Body of pancreas (tissue), 4 donors: ENCODE data around the gene ANKMY1.

ENCODE experiments used
- POLR2A ChIP-seq, 3 donors: fragments of 450-650 bp; IDR thresholded peaks; one replicate each; pipeline ENCODE4 v1.6.1; 2016; ENCODE audit warnings: antibody characterized with exemption in 3 of 3, mild to moderate bottlenecking in 2 of 3
- TF ChIP-seq, protein P1 (sequence below), 7 experiments: fragments of 450-650 bp in 4 of 7; fragments of 200-600 bp in 3 of 7; sonication (generic) in 3 of 7; IDR thresholded peaks; one replicate each; pipeline ENCODE4 v1.5.1; 2016 to 2019; ENCODE audit warnings: antibody characterized with exemption in 7 of 7

DNA sequence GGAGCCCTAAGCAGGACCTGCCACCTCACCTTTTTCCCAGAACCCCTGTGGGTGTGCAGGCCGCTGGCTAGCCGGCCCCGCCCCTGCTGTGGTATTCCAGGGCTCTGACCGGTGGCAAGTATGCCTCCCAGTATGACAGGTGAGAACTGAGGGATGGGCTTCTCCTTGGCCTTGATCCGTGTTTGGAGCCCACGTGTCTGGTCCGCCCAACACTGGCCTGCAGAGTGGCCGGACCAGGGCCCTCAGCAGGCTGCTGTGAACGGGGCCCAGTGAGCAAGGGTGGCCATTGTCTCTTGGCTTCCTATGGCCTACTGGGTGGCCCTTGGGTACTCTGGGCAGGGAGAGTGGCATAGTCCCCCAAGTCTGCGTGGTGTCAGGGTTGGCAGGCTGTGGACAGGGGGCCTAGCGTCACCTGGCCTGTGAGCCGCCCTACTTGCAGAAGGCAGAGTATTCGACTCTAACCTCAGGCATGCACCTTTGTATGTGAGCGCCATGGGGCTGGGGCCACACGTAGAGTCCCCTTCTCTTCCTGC, 12.3 kb upstream of the ANKMY1 start:
- TF ChIP-seq, protein P1, sequence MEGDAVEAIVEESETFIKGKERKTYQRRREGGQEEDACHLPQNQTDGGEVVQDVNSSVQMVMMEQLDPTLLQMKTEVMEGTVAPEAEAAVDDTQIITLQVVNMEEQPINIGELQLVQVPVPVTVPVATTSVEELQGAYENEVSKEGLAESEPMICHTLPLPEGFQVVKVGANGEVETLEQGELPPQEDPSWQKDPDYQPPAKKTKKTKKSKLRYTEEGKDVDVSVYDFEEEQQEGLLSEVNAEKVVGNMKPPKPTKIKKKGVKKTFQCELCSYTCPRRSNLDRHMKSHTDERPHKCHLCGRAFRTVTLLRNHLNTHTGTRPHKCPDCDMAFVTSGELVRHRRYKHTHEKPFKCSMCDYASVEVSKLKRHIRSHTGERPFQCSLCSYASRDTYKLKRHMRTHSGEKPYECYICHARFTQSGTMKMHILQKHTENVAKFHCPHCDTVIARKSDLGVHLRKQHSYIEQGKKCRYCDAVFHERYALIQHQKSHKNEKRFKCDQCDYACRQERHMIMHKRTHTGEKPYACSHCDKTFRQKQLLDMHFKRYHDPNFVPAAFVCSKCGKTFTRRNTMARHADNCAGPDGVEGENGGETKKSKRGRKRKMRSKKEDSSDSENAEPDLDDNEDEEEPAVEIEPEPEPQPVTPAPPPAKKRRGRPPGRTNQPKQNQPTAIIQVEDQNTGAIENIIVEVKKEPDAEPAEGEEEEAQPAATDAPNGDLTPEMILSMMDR (IDR thresholded peaks at IDR 0.05), result no peak
- no peak for TF ChIP-seq POLR2A (IDR thresholded peaks at IDR 0.05)
